ENCODE results near the gene REXO1. TPM values are rescaled to one million over a fixed set of nuclear protein-coding genes. Genes with fewer than 3 reads are reported as not detected.

REXO1 gene
- total and polyA plus RNA-seq, 2 donors (not counting 1 experiment from before 2014, with no cell fraction given), result 72.6 to 898 TPM

DNA sequence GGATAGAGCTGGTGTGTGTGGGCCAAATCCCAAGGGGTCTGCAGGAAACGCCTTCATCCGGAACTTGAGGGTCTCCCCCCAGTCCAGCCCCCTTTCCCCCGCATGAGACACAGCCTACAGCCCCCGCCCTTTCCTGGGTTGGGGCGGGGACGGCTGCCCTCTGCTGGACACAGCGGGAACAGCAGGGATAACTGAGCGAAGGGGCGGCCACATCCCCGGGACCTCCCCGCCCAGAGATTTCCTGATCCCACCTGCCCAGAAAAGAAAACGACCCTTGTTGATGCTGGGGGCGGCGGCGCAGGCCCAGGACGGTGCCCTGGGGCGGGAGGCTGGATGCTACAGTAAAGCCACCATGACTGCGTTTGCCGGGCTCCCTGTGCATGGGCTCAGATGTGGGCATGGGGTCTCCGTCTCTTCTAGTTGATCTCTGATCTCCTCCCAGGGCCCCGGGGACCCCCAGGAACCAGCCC, 80.8 kb downstream of the REXO1 start:
- 6% methylated on average over 17 of the region's 21 CpGs for WGBS (ENCODE audit: insufficient coverage)
- TF ChIP-seq, protein P1, sequence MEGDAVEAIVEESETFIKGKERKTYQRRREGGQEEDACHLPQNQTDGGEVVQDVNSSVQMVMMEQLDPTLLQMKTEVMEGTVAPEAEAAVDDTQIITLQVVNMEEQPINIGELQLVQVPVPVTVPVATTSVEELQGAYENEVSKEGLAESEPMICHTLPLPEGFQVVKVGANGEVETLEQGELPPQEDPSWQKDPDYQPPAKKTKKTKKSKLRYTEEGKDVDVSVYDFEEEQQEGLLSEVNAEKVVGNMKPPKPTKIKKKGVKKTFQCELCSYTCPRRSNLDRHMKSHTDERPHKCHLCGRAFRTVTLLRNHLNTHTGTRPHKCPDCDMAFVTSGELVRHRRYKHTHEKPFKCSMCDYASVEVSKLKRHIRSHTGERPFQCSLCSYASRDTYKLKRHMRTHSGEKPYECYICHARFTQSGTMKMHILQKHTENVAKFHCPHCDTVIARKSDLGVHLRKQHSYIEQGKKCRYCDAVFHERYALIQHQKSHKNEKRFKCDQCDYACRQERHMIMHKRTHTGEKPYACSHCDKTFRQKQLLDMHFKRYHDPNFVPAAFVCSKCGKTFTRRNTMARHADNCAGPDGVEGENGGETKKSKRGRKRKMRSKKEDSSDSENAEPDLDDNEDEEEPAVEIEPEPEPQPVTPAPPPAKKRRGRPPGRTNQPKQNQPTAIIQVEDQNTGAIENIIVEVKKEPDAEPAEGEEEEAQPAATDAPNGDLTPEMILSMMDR (IDR thresholded peaks at IDR 0.05), result peak; percentile 93
- TF ChIP-seq EZH2 (IDR thresholded peaks at IDR 0.05; ENCODE audit: borderline replicate concordance, insufficient read depth, low read depth, low read length, poor library complexity, severe bottlenecking), result no peak
- no peaks in the 10 kb centered on the region for H3K79me2 ChIP-seq (ENCODE audit: control insufficient read depth, insufficient read depth, low read length)
- peaks cover 0 to 89% (median 69%) of the 10 kb centered on the region in 4 experiments for H3K27me3 ChIP-seq (replicated peaks in 1 of 4; ENCODE audit: control extremely low read depth in 1 of 4, control insufficient read depth in 3 of 4, insufficient read depth in 4 of 4, low read length in 3 of 4)
- Mint-ChIP-seq H3K9me3 (ENCODE audit: insufficient read depth) (peaks cover 3% of the 10 kb centered on the region), H3K4me3 (no peak overlapping the region), H3K4me1 (peaks cover 4% of the 10 kb centered on the region), H3K27ac (no peak overlapping the region), H3K27me3 (peaks cover 62% of the 10 kb centered on the region)
- peaks cover 16 to 34% of the 10 kb centered on the region in 2 donors for H3K4me1 ChIP-seq (ENCODE audit: control insufficient read depth in 2 of 2, insufficient read depth in 2 of 2, low read length in 2 of 2)
- no peak overlapping the region for H2AFZ ChIP-seq (ENCODE audit: insufficient read depth, low read depth, low read length, poor library complexity, severe bottlenecking)
- H3K36me3 ChIP-seq (replicated peaks in 1 of 2; ENCODE audit: control extremely low read depth in 1 of 2, control insufficient read depth in 1 of 2, extremely low read depth in 1 of 2, insufficient read depth in 2 of 2, low read length in 1 of 2), result no peaks in the 10 kb centered on the region
- H3K4me3 ChIP-seq (ENCODE audit: control extremely low read depth in 1 of 5, extremely low read depth in 1 of 5, insufficient read depth in 1 of 5, low read depth in 2 of 5, low read length in 4 of 5), result no peak overlapping the region
- DNase-seq (peak; percentile 76), ATAC-seq (ENCODE audit: low read depth) (peak; percentile 84)
- no peaks in the 10 kb centered on the region for H4K20me1 ChIP-seq (ENCODE audit: control insufficient read depth, insufficient read depth, low read length, poor library complexity, severe bottlenecking)
- ChIA-PET CTCF (interaction anchor here (0.6 to 3.7 kb wide), 13 partner anchors 11 to 225 kb away, joined by 3 to 28 read pairs (median 4); partner anchors contain the start of gene UQCR11), POLR2A (no interaction called here)
- no peak overlapping the region for H3K9ac ChIP-seq (ENCODE audit: low read length)
- H3K4me2 ChIP-seq (replicated peaks; ENCODE audit: low read depth, low read length, poor library complexity, severe bottlenecking), result peak overlapping the region; percentile 7
- no peak overlapping the region for H3K27ac ChIP-seq (ENCODE audit: low read length in 2 of 2)
- intact Hi-C loops (cut with micrococcal nuclease), result loop anchor here (1.0 to 5.0 kb wide), 4 partner anchors 95 to 221 kb away; partner anchors contain the start of gene UQCR11
- peaks cover 0 to 82% (median 14%) of the 10 kb centered on the region in 3 donors for H3K9me3 ChIP-seq (ENCODE audit: control extremely low read depth in 1 of 3, control insufficient read depth in 2 of 3, insufficient read depth in 1 of 3, low read length in 2 of 3)

GRCh38 chr19:1766800-1767352, 81.4 kb downstream of the REXO1 start:
- Mint-ChIP-seq H3K4me1 (peaks cover 4% of the 10 kb centered on the region), H3K27me3 (peaks cover 60% of the 10 kb centered on the region), H3K4me3 (no peak overlapping the region), H3K9me3 (ENCODE audit: insufficient read depth) (peaks cover 3% of the 10 kb centered on the region), H3K27ac (no peak overlapping the region)
- Histone ChIP-seq H4K20me1 (ENCODE audit: control insufficient read depth, insufficient read depth, low read length, poor library complexity, severe bottlenecking) (no peaks in the 10 kb centered on the region), H3K9me3 (ENCODE audit: control extremely low read depth in 1 of 3, control insufficient read depth in 2 of 3, insufficient read depth in 1 of 3, low read length in 2 of 3) (peaks cover 0 to 83% (median 14%) of the 10 kb centered on the region in 3 donors), H3K27me3 (replicated peaks in 1 of 4; ENCODE audit: control extremely low read depth in 1 of 4, control insufficient read depth in 3 of 4, insufficient read depth in 4 of 4, low read length in 3 of 4) (peaks cover 0 to 95% (median 72%) of the 10 kb centered on the region in 4 experiments), H3K27ac (ENCODE audit: low read length in 2 of 2) (no peak overlapping the region), H3K9ac (ENCODE audit: low read length) (no peak overlapping the region), H2AFZ (ENCODE audit: insufficient read depth, low read depth, low read length, poor library complexity, severe bottlenecking) (no peak overlapping the region), H3K4me1 (ENCODE audit: control insufficient read depth in 2 of 2, insufficient read depth in 2 of 2, low read length in 2 of 2) (peaks cover 16 to 34% of the 10 kb centered on the region in 2 donors), H3K79me2 (ENCODE audit: control insufficient read depth, insufficient read depth, low read length) (no peaks in the 10 kb centered on the region), H3K4me2 (replicated peaks; ENCODE audit: low read depth, low read length, poor library complexity, severe bottlenecking) (peak overlapping the region; percentile 7), H3K4me3 (ENCODE audit: control extremely low read depth in 1 of 5, extremely low read depth in 1 of 5, insufficient read depth in 1 of 5, low read depth in 2 of 5, low read length in 4 of 5) (no peak overlapping the region), H3K36me3 (replicated peaks in 1 of 2; ENCODE audit: control extremely low read depth in 1 of 2, control insufficient read depth in 1 of 2, extremely low read depth in 1 of 2, insufficient read depth in 2 of 2, low read length in 1 of 2) (no peaks in the 10 kb centered on the region)
- WGBS (ENCODE audit: insufficient coverage), result 7% methylated on average over 5 of the region's 10 CpGs
- TF ChIP-seq, protein P1 (IDR thresholded peaks at IDR 0.05), result no peak
- no peak for TF ChIP-seq EZH2 (IDR thresholded peaks at IDR 0.05; ENCODE audit: borderline replicate concordance, insufficient read depth, low read depth, low read length, poor library complexity, severe bottlenecking)
- peak; percentile 22 for ATAC-seq (ENCODE audit: low read depth)
- intact Hi-C loops (cut with micrococcal nuclease), result loop anchor here (1.0 to 5.0 kb wide), 4 partner anchors 95 to 221 kb away; partner anchors contain the start of gene UQCR11
- ChIA-PET POLR2A (no interaction called here), CTCF (interaction anchor here (0.6 to 3.7 kb wide), 16 partner anchors 12 to 224 kb away, joined by 3 to 28 read pairs (median 4); partner anchors contain the start of gene UQCR11)
- DNase-seq, result no peak
